A673 (cell line): Measurements from ENCODE around the gene ARHGAP44.

Experiments used
- EZH2 ChIP-seq: fragments of 200-600 bp; sonication (generic); IDR thresholded peaks from 2 replicates; pipeline ENCODE4 v1.6.1; 2017; ENCODE audit warnings: borderline replicate concordance, low read depth, mild to moderate bottlenecking, mixed read lengths, antibody characterized with exemption, low read length; ENCODE audit not compliant: poor library complexity, severe bottlenecking
- TF ChIP-seq, protein P1 (sequence below): fragments of 300-800, 200-600 bp; sonication (generic); conservative IDR thresholded peaks from 2 replicates; pipeline ENCODE4 v1.5.1; 2017; ENCODE audit warnings: low read depth, mild to moderate bottlenecking, antibody characterized with exemption, low read length, moderate library complexity, mixed read lengths

GRCh38 chr17:12856416-12856815, 67.1 kb downstream of the ARHGAP44 start:
- TF ChIP-seq, protein P1, sequence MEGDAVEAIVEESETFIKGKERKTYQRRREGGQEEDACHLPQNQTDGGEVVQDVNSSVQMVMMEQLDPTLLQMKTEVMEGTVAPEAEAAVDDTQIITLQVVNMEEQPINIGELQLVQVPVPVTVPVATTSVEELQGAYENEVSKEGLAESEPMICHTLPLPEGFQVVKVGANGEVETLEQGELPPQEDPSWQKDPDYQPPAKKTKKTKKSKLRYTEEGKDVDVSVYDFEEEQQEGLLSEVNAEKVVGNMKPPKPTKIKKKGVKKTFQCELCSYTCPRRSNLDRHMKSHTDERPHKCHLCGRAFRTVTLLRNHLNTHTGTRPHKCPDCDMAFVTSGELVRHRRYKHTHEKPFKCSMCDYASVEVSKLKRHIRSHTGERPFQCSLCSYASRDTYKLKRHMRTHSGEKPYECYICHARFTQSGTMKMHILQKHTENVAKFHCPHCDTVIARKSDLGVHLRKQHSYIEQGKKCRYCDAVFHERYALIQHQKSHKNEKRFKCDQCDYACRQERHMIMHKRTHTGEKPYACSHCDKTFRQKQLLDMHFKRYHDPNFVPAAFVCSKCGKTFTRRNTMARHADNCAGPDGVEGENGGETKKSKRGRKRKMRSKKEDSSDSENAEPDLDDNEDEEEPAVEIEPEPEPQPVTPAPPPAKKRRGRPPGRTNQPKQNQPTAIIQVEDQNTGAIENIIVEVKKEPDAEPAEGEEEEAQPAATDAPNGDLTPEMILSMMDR = no peak
- no peak for TF ChIP-seq EZH2
